GM21576 (cell line): Measurements from ENCODE around the gene IL36RN.
"Not testable (repeated sequence)": the region's sequence is repeated elsewhere in the genome, so short reads cannot be mapped to it uniquely, and the experiment has no call there.

ENCODE experiments used
- ATAC-seq: cut with Tn5 transposase; IDR thresholded peaks from one replicate; pipeline ENCODE4 v1.9.1; 2021; ENCODE audit warnings: mild to moderate bottlenecking, moderate library complexity; ENCODE audit not compliant: unreplicated experiment

Gene IL36RN

DNA sequence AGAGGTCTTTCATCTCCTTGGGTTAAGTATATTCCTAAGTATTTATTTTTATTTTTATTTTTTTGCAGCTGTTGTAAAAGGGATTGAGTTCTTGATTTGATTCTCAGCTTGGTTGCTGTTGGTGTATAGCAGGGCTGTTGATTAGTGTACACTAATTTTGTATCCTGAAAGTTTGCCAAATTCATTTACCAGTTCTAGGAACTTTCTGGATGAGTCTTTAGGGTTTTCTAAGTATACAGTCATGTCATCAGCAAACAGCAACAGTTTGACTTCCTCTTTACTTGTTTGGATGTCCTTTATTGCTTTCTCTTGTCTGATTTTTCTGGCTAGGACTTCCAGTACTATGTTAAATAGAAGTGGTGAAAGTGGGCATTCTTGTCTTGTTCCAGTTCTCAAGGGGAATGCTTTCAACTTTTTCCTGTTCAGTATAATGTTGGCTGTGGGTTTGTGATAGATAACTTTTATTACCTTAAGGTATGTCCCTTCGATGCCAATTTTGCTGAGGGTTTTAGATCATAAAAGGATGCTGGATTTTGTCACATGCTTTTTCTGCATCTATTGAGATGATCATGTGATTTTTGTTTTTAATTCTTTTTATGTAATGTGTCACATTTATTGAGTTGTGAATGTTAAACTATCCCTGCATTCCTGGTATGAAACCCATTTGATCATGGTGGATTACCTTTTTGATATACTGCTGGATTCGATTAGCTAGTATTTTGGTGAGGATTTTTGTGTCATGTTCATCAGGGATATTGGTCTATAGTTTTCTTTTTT lies 38.0 kb downstream of the IL36RN start:
- ATAC-seq = not testable (repeated sequence)

DNA sequence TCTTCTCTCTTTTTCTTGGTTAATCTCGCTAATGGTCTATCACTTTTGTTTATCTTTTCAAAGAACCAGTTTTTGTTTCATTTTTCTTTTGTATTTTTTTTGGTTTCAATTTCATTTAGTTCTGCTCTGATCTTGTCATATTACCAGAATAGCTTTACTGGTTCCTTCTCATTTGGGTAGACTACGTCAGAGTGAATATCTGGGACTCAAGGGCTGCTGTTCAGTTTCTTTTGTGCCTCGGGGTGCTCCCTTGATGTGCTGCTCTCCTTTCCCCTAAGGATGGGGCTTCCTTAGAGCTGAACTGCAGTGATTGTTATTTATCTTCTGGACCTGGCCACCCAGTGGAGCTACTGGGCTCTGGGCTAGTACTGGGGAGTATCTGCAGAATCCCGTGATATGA lies 39.0 kb downstream of the IL36RN start:
- ATAC-seq = no peak

DNA sequence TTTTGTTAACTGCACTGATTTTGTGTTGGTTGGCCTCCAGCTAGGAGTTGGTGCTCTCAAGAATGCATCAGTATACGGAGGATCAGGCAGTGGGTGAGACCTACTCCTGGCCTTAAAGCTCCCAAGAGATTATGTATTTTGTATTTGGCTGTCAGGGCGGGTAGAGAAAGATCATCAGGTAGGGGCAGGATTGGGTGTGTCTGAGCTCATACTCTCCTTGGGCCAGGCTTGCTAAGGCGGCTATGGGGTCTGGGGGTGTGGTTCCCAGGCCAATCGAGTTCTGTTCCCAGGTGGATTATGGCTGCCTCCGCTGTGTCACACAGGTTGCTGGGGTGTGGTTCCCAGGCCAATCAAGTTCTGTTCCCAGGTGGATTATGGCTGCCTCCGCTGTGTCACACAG lies 39.5 kb downstream of the IL36RN start:
- ATAC-seq = no peak

DNA sequence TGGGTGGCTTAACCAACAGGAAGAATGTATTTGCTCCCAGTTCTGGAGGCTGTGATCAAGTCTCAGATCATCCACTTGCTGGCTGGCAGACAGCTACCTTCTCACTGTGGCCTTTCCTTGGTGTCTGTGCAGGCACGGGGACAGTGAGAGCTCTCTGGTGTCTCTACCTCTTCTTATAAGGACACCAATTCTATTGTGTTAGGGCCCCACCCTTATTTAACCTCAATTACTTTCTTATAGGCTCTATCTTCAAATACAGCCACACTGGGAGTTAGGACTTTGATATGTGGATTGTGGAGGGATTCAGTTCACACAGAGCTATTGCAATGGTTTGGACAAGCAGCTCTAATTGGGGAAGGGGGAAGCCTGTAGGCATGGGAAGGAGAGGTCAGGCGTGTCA lies 43.1 kb downstream of the IL36RN start:
- no peak for ATAC-seq

DNA sequence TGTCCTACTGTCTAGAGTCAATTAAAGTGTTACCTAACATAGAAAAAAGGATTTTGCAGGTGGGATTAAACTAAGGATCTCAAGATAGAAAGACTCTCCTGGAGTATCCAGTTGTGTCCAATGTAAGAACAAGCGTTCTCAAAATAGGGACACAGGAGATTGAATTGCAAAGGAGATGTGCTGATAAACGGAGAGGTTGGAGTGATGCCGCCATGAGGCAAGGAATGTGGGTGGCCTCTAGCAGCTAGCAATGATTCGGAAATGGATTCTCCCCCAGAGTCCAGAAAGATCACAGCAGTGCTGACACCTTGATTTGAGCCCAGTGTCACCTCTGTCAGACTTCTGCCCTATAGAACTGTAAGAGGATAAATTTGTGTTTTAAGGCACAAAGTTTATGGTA lies 44.3 kb downstream of the IL36RN start:
- no peak for ATAC-seq

DNA sequence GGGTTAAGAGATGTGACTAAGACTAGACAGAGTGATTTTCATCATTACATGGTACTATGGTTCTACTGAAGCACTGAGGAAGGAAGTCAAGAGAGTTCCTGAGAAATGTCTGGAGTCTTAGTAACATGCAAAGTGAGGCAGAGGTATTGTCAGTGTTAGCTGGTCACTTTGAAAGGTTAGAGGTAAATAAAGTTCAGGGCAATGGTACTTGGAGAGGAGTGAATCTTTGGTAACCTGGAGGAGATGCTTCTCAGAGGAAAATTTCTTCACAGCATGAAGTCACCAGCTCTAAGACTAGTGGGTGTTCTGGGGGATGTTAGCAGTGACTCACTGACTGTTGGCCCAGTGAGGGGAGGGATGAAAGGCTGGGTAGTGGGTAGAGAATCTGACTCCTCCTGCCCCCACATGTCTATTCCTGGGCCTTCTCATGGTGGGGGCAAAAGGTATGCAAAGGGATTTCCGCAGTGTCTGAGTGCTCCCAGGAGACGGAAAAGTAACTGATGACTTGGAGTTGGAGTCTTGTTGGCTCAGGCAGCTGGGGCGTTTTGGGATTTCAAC lies 45.1 kb downstream of the IL36RN start:
- ATAC-seq = no peak

DNA sequence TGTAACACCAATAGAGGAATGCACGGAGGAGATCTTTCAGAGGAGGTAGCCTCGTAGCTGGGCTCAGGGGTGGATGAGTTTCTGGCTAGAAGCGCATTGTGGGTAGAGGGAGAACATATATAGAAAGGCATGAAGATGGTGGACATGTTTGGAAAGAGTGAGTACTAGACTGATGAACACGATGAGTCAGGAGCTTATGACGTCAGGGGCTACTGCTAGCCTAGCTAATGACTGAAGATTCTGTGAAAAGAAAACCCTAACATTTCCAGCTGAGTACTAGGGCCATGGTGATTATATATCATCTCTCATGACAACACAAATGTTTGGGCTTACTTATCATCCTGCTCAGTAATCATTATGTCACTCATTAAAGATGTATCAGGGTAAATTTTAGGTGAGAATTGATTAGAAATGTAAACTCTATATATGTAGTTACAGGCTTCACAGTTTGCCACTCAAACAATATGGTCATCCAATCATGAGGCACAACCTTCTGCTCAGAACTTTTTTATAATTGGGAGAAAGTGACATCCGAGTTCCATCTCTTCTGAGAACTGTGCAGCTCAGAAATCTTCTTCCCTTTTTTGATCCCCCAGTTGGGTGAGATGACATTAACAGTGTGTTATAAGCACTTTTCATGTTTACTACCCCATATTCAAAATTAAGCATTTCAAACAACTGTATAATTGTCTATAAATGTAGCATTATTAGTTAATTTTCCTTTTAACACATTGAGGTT lies 46.2 kb downstream of the IL36RN start:
- no peak for ATAC-seq

DNA sequence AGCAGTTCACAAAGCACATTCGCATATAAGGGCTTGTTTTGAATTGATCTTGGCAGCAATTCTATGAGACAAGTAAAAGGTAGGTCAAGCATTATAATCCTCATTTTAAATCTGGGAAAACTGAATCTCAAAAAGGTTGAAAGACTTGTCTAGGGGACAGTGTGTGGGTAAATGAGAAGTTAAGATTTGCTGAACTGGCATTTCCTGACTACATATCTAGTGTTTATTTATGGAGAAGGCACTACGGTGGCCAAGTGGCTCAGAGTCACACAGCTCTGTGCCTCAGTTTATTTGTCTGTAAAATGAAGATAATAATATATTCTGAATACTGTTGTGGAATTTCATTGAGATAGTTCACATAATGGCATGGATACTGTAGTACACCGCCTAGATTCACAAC lies 52.1 kb downstream of the IL36RN start:
- ATAC-seq = no peak

DNA sequence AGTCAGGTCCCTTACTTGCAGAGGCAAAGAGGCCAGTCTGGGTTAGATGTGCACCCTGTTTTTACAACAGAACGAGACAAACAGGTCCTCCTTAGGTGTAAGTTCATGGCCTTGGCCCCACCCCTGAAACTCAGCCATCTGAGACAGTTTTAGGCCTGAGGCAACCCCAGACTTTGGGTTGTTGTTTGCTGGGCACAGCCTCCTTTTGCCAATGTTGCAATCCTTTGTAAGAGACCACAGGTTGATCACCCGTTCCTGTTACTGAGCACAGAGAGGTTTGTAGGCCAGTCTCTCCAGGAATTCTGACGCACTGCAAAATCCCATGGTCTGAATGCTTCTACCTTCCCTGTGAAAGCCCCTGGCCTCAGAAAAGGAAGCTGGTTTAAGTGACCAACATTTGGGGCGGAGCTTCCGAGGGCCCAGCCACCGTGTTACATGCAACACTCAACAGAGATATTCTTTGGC lies 52.9 kb downstream of the IL36RN start:
- no peak for ATAC-seq

DNA sequence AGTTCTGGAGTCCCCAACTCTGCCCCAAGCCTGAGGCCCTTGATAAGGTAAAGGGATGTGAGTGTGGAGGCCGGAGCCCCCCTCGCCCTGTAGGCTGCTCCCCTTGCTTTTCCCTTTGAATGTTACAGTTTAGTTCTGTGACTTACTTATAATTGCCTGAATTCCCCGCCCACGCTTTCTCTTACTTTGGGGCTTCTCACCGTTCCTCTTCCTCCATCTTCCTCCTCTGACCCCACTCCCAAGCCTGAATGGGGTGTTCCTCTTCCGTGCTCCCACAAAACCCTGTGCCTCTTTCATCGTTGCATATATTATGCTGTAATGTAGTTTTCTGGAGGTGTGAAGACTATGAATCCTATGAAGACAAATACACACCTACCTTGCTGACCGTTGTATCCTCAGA lies 53.4 kb downstream of the IL36RN start:
- no peak for ATAC-seq

DNA sequence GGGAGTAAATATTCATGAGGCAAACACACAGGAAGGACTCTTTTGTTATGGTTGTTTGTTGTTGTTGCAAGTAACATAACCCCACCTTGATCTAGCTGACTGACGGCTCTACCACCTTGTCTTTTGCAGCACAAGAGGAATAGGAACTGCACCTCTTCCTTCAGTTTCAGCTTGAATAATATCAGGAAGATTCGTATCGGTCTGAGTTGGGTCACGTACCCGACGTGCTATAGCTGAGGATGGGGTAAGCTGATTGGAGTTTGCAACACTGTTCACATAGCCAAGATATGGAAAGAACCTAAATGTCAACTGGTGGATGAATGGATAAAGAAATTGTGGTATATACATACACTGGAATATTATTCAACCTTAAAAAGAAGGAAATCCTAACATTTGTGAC lies 53.9 kb downstream of the IL36RN start:
- ATAC-seq = no peak

DNA sequence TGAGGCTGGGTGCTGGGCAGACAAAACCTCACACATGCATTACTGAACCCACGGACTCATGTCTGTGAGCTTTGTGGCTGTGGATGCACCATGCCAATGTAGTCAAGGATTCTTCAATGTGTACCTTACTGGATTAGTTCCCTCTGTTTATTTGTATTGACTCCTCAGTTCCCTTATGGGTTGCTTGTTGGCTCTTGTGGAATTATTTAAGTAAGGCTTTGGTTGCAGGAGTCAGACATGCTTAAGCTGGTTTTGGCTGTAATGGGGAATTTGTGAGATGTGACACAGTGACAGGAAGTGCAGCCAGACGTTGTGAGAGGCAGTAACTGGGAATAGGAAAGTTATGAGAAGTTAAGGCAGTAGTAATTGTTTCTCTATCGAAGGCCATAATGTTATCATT lies 54.8 kb downstream of the IL36RN start:
- ATAC-seq = no peak
